Skin epidermis (tissue), 12 donors: ENCODE data around the gene JPT1.
"Not testable (repeated sequence)": the region's sequence is repeated elsewhere in the genome, so short reads cannot be mapped to it uniquely, and the experiment has no call there.

ENCODE experiments used
- H3K27ac ChIP-seq, 21 experiments: fragments of 200-600 bp; sonication (generic) in 11 of 21; one replicate each; pipeline ENCODE4 v1.5.0; 2020; ENCODE audit warnings: mild to moderate bottlenecking in 3 of 21, inconsistent platforms in 2 of 21, moderate library complexity in 2 of 21
- H3K4me3 ChIP-seq, 7 experiments: fragments of 200-600 bp; sonication (generic) in 2 of 7; one replicate each; pipeline ENCODE4 v1.5.0; 2020; ENCODE audit warnings: inconsistent platforms in 2 of 7, mild to moderate bottlenecking in 2 of 7, moderate library complexity in 1 of 7

JPT1 gene

DNA sequence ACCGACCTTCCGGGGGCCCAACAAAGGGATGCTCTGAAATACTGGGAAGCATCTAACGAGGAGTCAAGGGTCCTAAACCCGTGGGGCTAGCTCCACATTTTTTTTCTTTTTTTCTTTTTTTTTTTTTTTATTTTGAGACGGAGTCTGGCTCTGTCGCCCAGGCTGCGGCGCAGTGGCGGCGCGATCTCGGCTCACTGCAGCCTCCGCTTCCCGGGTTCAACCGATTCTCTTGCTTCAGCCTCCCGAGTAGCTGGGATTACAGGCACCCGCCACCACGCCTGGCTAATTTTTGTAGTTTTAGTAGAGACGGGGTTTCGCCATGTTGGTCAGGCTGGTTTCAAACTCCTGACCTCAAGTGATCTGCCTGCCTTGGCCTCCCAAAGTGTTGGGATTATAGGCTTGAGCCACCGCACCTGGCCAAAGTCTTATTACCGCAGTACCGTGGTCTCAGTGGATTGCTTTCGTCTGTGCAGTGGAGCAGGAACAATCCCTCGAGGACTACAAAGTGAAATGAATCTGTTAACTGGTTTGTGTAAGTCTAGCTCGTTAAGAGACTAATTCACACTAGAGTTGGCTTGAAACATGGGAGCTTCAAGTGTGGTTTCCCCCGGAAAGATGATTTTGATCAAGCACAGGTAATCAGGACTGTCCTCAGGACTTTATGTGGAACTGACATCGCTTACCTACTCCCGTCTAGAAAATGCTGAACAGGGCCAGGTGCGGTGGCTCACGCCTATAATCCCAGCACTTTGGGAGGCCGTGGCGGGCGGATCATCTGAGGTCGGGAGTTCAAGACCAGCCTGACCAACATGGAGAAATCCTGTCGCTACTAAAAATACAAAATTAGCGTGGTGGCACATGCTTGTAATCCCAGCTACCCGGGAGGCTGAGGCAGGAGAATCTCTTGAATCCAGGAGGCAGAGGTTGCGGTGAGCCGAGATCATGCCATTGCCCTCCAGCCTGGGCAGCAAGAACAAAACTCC lies 22.0 kb downstream of the JPT1 start:
- Histone ChIP-seq H3K27ac (peak overlapping the region; percentile 42 to 99 (median 93)), H3K4me3 (peak overlapping the region; percentile 61 to 93 (median 81))

DNA sequence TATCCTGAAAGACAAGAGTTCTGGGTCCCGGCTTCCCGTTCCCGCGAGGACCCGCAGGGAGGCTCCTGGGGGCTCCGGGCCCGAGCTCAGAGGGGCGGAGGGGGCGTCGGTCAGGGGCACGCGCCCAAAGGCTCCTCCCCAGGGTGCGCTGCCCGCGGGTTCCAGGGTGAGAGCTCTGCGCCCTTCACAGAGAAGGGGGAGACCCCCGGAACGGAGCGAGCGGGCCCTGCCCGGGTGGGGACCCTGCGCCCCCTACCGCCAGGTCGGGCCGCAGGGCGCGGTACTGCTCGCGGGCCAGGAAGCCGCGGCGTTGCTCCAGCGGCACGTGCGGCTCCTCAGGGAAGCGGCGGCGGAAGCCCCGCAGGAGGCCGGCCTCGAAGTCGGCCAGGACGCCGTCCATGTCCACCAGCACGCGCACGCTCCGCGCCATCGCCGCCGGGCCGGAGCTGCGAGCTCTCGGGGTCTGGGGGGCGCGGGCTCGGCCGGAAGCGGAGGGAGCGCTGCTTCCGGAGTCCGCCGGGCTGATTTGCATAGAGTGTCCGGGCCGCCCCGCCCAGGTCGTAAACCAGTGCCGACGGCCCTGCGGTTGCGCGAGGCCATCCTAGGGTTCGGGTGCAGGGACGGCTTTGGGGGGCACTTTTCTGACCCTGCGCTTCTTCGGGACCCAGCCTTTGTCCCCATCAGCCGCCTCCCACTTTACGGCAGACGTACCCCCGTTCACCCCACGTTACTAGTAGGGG lies 22.9 kb downstream of the JPT1 start, which contains the start of gene NT5C:
Gene NT5C (minus strand): TSS at position 465 of the 740 bp plus-strand sequence. CDS start 35 bp downstream, at position 430.
- Histone ChIP-seq H3K27ac (peak within 1 kb of the TSS; percentile 42 to 99 (median 93)), H3K4me3 (peak within 1 kb of the TSS; percentile 61 to 93 (median 81))

GRCh38 chr17:75130632-75131277 lies 23.6 kb downstream of the JPT1 start:
- peak overlapping the region; percentile 61 to 93 (median 81) for H3K4me3 ChIP-seq
- peak overlapping the region; percentile 42 to 99 (median 93) for H3K27ac ChIP-seq

GRCh38 chr17:75130059-75130631 lies 24.2 kb downstream of the JPT1 start:
- Histone ChIP-seq H3K4me3 (peak overlapping the region in 4 of 7 experiments; percentile 61 to 93 (median 84)), H3K27ac (peak overlapping the region in 10 of 21 experiments; percentile 92 to 99 (median 94))

- H3K4me3 ChIP-seq: no peak overlapping the region
- H3K27ac ChIP-seq: no peak overlapping the region
Measured at GRCh38 chr17:75129576-75129975, 24.7 kb downstream of the JPT1 start.

DNA sequence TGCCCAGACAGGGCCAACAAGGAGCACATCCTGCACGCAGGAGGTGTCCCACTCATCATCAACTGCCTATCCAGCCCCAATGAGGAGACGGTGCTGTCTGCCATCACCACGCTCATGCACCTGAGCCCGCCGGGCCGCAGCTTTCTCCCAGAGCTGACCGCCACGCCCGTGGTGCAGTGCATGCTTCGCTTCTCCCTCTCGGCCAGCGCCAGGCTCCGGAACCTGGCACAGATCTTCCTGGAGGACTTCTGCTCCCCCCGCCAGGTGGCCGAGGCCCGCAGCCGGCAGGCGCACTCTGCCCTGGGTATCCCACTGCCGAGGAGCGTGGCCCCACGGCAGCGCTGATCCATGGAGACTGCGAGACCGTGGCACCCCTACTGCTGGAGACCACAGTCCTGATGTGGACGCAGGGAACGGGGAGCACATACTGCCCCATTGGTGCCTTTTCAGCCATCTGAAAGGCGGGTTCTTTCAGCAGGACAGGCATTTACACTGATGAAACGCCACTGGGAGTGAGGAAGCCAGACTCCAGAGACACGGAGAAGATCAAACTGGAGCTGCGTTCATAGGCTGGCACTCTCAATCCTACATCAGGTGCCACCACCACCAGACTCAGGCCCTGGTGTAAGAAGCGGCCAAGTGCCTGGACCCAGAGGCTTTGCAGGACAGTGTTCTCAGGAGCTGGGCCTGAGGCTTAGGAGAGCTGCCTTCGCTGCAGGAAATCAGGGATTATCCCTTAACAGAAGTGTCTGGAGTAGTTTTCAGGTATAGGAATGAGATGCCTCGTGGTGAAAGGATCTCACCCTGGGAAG lies 25.4 kb downstream of the JPT1 start:
- H3K27ac ChIP-seq: peak overlapping the region in 5 of 21 experiments; percentile 17 to 47 (median 40)
- H3K4me3 ChIP-seq: no peak overlapping the region

DNA sequence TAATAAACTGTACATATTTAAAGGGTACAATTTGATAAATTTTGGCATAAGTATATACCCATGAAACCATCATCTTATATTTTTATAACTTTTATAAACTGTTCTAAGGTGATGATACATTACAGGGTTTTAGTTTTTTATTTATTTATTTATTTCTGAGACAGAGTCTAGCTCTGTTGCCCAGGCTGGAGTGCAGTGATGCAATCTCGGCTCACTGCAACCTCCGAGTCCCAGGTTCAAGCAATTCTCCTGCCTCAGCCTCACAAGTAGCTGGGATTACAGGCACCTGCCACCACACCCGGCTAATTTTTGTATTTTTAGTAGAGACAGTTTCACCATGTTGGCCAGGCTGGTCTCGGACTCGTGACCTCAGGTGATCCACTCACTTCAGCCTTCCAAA lies 26.4 kb downstream of the JPT1 start:
- H3K27ac ChIP-seq: peak overlapping the region in 5 of 21 experiments; percentile 13 to 47 (median 40)

DNA sequence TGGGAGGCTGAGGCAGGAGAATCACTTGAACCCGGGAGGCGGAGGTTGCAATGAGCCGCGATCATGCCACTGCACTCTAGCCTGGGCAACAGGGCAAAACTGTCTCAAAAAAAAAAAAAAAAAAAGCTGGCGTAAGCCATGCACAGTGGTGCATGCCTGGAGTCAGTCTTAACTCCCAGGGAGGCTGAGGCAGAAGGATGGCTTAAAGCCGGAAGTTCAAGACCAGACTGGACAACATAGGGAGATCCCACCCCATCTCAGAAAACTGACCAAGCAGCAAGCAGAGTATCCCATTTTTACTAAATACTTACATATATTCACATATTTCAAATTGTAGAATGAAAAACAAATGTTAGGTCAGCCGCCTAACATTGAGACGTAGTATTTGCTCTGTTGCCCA lies 27.4 kb downstream of the JPT1 start:
- H3K27ac ChIP-seq: peak overlapping the region in 1 of 21 experiments; percentile 21
- no peak overlapping the region for H3K4me3 ChIP-seq

More for the DNA sequence above, 26.4 kb downstream of the JPT1 start:
- not testable (repeated sequence) for H3K4me3 ChIP-seq

DNA sequence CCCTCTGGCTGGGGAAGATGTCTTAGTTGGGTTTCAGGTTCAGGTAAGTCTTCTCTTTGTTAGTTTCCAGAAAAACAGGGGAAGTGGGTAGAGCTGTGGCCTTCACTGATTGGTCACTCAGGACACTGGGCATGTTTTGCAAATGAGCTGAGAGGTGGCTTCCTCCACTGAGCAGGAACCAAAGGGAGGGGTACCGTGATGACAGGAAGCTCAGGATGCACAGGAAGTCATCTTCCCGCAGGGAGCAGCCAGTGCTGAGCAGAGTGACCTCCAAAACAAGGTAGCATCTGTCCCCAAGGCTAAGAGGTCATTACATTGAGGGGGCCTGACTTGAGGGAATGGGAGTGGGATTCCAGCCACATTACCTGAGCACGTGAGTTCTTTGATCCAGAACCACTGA lies 28.3 kb downstream of the JPT1 start:
- Histone ChIP-seq H3K4me3 (no peak overlapping the region), H3K27ac (peak overlapping the region in 7 of 21 experiments; percentile 83 to 90 (median 84))

DNA sequence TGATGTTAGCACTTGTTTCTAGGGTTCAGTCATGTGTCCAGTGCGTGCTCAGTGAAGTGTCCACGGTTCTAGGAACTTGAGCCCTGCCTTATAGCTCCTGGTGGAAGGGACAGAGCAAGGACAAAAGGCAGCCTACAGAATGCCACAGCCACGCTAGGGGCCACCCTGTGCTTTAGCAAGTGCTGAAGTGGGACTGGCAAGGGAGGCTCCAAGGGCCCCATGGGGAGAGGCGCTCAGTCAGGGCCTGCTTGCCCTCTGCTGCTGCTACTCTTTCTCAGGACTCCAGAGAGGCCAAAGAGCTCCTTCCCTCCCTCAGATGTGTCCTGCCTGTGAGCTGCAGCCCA lies 29.5 kb downstream of the JPT1 start:
- no peak overlapping the region for H3K4me3 ChIP-seq
- peak overlapping the region in 20 of 21 experiments; percentile 52 to 90 (median 83) for H3K27ac ChIP-seq

- Histone ChIP-seq H3K27ac (peak overlapping the region in 20 of 21 experiments; percentile 62 to 90 (median 83)), H3K4me3 (no peak overlapping the region)
Measured at GRCh38 chr17:75124041-75124818, 30.1 kb downstream of the JPT1 start.

- H3K4me3 ChIP-seq: no peak overlapping the region
- H3K27ac ChIP-seq: no peak overlapping the region
Measured at GRCh38 chr17:75118307-75118706, 36.0 kb downstream of the JPT1 start.

DNA sequence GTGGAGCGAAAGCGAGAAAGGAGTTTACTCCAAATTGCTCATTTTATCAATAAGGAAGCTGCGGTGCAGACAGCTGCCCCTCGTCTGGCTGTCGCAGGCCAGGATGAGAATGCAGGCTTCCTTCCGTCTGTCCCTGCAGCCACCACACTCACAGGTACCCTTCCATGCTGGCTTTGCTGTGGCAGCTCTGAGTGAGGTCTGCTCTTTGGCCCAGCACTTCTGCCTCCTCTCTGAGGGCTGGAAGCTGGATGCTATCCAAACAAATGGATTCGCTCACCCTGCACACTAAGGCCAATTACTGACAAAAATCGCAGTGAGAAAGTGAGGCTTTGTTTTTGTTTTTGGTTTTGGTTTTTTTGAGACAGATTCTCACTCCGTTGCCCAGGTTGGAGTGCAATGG lies 37.6 kb downstream of the JPT1 start:
- H3K27ac ChIP-seq: no peak overlapping the region
- no peak overlapping the region for H3K4me3 ChIP-seq

- H3K27ac ChIP-seq: peak overlapping the region in 6 of 21 experiments; percentile 34 to 96 (median 86)
- H3K4me3 ChIP-seq: no peak overlapping the region
Measured at GRCh38 chr17:75115555-75115954, 38.8 kb downstream of the JPT1 start.

GRCh38 chr17:75114552-75115314 lies 39.6 kb downstream of the JPT1 start:
- Histone ChIP-seq H3K27ac (peak overlapping the region; percentile 57 to 98 (median 84)), H3K4me3 (peak overlapping the region; percentile 33 to 51 (median 45))

DNA sequence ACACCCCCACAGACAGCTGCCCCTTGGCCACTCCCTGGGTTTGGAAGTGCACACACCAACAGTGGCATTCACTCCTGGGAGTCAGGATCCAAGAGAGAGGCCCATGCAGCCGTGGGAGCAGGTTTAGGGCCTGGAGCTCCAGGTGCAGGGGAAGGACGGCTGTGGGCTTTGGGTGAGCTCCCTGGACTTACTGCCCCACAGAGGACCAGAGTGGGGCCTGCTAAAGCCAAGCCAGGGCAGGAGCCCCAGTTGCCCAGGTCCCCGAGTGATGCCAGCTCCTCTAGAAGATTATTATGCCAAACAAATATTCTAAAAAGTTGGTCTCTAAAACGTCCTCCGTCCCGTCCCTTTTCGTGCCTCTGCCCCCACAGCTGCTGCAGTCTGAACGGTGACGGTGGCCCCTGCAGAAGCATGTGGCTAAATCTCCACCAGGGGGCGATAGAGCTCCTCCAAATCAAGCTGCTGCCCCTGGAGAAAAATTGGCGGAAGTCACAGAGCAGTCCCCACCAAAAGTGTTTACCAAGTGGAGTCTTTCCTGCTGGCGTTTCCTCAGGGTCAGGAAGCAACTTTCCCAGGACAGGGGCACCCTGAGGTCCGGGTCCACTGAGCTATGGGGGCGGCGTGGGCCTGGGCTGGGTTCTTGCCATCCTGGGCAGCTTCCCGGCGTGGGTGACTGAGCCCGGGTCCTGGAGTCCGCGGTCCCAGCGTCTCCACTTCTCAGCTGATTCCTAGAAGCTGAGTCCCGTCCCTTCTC lies 40.3 kb downstream of the JPT1 start:
- peak overlapping the region; percentile 33 to 51 (median 45) for H3K4me3 ChIP-seq
- peak overlapping the region; percentile 57 to 98 (median 84) for H3K27ac ChIP-seq
